Subcutaneous adipose tissue (tissue), 4 donors: ENCODE measurements around the gene SLC6A6. TPM values are rescaled to one million over a fixed set of nuclear protein-coding genes. Genes with fewer than 3 reads are reported as not detected.

Source experiments
- CTCF ChIP-seq: fragments of 450-650 bp; IDR thresholded peaks from one replicate; pipeline ENCODE4 v1.5.1; 2016; ENCODE audit warnings: low read depth, mild to moderate bottlenecking, control low read depth, antibody characterized with exemption, moderate library complexity
- total RNA-seq, 4 donors: library from RNA; depleted of rRNA; stranded (reverse); fragments of >200 nt; gene quantifications; one replicate each; pipeline ENCODE4 v1.1.0, GENCODE V29; 2016

Gene SLC6A6
- total RNA-seq, 4 donors from 2014 or later, result 20.5 to 64.8 (median 30.7) TPM

- no peak for TF ChIP-seq CTCF
These were observed 57.4 kb downstream of the SLC6A6 start for GRCh38 chr3:14459787-14460186.

- TF ChIP-seq CTCF, result no peak
These were observed 58.1 kb downstream of the SLC6A6 start for GRCh38 chr3:14460342-14461005.

GRCh38 chr3:14461006-14461747 lies 58.8 kb downstream of the SLC6A6 start:
- TF ChIP-seq CTCF, result no peak

- no peak for TF ChIP-seq CTCF
These were observed 59.4 kb downstream of the SLC6A6 start for GRCh38 chr3:14461748-14462324.

GRCh38 chr3:14462738-14463137 lies 60.3 kb downstream of the SLC6A6 start:
- TF ChIP-seq CTCF, result no peak

GRCh38 chr3:14463330-14464140 lies 61.1 kb downstream of the SLC6A6 start:
- no peak for TF ChIP-seq CTCF

GRCh38 chr3:14464141-14464465 lies 61.7 kb downstream of the SLC6A6 start:
- no peak for TF ChIP-seq CTCF
